HG02678 (cell line): ENCODE measurements around the gene ZMAT3.

Source experiments
- ATAC-seq: cut with Tn5 transposase; IDR thresholded peaks from one replicate; pipeline ENCODE4 v1.9.1; 2021; ENCODE audit warnings: mild to moderate bottlenecking, moderate library complexity; ENCODE audit not compliant: unreplicated experiment

ZMAT3 gene

GRCh38 chr3:179027326-179027900 is 44.2 kb downstream of the ZMAT3 start:
- no peak for ATAC-seq

GRCh38 chr3:179026636-179027035 is 45.0 kb downstream of the ZMAT3 start:
- no peak for ATAC-seq

GRCh38 chr3:179021119-179021903 is 50.3 kb downstream of the ZMAT3 start:
- ATAC-seq, result no peak

GRCh38 chr3:179020112-179020511 is 51.5 kb downstream of the ZMAT3 start:
- no peak for ATAC-seq

- ATAC-seq, result no peak
These were observed 52.8 kb downstream of the ZMAT3 start for GRCh38 chr3:179018808-179019207.

GRCh38 chr3:179016979-179017670 is 54.5 kb downstream of the ZMAT3 start:
- peak; percentile 76 for ATAC-seq

- peak; percentile 68 for ATAC-seq
These were observed 56.0 kb downstream of the ZMAT3 start for GRCh38 chr3:179015551-179016020.

- no peak for ATAC-seq
These were observed 65.9 kb downstream of the ZMAT3 start for GRCh38 chr3:179005706-179006105.

GRCh38 chr3:179005213-179005612 is 66.4 kb downstream of the ZMAT3 start:
- no peak for ATAC-seq

GRCh38 chr3:179000659-179001058 is 71.0 kb downstream of the ZMAT3 start:
- no peak for ATAC-seq

- ATAC-seq, result peak; percentile 90
These were observed 71.5 kb downstream of the ZMAT3 start for GRCh38 chr3:179000144-179000543.

- ATAC-seq, result no peak
These were observed 75.2 kb downstream of the ZMAT3 start for GRCh38 chr3:178996399-178996798.

GRCh38 chr3:178990293-178990692 is 81.3 kb downstream of the ZMAT3 start:
- ATAC-seq, result no peak

- no peak for ATAC-seq
These were observed 81.8 kb downstream of the ZMAT3 start for GRCh38 chr3:178989821-178990220.

GRCh38 chr3:178987745-178988144 is 83.9 kb downstream of the ZMAT3 start:
- no peak for ATAC-seq

- no peak for ATAC-seq
These were observed 85.2 kb downstream of the ZMAT3 start for GRCh38 chr3:178986456-178986855.

- ATAC-seq, result peak; percentile 93
These were observed 89.5 kb downstream of the ZMAT3 start for GRCh38 chr3:178982137-178982536.

GRCh38 chr3:178975320-178975719 is 96.3 kb downstream of the ZMAT3 start:
- no peak for ATAC-seq

GRCh38 chr3:178971614-178972013 is 100.0 kb downstream of the ZMAT3 start:
- no peak for ATAC-seq

- ATAC-seq, result peak; percentile 87
These were observed 102.5 kb downstream of the ZMAT3 start for GRCh38 chr3:178969004-178969700.
